HG02798 (cell line): Measurements from ENCODE around the gene DAGLB.
"Not testable (repeated sequence)": the region's sequence is repeated elsewhere in the genome, so short reads cannot be mapped to it uniquely, and the experiment has no call there.

Experiments
- ATAC-seq: cut with Tn5 transposase; IDR thresholded peaks from one replicate; pipeline ENCODE4 v1.9.1; 2021; ENCODE audit warnings: mild to moderate bottlenecking; ENCODE audit not compliant: unreplicated experiment, poor library complexity

Gene DAGLB

DNA sequence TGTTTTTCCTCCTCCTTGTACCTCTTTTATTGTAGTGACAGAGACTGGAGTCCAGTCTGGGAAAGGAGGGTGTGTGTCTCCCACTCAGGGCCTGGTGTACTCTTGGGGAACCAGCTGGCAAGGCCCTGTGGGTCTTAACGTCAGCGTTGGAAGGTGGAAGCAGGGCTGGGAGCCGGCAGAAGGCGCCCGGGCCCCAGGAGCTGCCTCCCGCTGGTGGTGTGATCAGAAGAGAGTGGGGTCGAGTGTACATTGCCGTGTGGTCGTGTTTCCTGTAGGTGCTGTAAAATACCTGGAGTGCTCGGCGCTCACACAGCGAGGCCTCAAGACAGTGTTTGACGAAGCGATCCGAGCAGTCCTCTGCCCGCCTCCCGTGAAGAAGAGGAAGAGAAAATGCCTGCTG is 45.7 kb downstream of the DAGLB start:
- ATAC-seq = no peak

DNA sequence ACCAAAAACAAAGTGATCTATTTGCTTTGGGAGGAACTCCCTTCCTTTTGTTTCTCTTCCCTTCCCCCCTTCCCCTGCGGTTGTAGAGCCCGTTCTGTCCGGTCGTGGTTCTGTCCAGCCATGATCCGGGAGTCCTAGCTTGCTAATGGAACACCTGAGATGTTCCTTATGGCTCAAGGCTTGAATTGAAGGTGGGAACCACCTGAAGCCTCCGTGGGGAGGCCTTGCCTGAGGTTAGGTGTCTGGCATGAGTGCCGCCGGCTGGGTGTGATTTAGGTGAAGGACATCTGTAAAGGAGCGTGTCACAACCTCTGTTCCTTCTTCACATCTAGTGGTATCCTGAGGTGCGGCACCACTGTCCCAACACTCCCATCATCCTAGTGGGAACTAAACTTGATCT is 46.2 kb downstream of the DAGLB start:
- no peak for ATAC-seq

DNA sequence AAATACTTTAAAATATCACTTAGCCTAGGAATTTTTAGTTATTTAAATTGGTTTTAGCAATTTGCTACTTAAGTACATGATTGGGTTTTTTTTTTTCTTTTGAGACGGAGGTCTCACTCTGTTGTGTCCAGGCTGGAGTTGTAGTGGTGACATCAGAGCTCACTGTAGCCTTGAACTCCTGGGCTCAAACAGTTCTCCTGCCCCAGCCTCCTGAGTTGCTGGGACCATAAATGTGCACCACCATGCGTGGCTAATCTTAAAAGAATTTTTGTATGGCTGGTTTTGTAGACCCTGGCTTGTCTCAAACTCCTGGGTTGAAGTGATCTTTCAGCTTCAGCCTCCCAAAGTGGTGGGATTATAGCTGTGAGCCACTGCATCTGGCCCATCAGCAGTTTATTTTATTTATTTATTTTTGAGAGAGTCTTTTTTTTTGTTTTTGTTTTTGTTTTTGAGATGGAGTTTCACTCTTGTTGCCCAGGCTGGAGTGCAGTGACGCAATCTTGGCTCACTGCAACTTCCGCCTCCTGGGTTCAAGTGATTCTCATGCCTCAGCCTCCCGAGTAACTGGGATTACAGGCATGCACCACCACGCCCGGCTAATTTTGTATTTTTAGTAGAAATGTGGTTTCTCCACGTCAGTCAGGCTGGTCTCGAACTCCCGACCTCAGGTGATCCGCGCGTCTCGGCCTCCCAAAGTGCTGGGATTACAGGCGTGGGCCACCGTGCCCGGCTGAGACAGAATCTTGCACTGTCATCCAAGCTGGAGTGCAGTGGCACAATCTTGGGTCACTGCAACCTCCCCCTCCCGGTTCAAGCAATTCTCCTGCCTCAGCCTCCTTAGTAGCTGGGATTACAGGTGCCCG is 47.3 kb downstream of the DAGLB start:
- not testable (repeated sequence) for ATAC-seq

DNA sequence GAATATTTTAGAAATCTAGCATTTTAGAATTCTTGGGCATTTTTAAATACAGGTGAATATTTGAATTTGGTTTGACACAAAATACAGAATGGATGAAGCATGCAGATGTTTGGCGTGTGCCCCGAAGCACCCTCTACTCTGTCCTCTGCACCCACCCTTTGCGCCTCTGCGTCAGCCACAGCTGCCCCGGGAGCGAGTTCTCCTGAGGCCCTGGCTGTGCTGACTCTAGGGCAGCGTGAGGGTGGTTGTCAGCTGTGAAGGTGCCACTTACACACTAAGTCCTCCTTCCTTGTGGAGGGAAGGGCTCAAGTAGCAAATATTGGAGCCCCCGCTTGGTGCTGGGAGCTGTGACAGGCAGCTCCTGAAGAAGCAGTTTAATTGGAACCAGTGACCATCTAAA is 48.4 kb downstream of the DAGLB start:
- no peak for ATAC-seq

DNA sequence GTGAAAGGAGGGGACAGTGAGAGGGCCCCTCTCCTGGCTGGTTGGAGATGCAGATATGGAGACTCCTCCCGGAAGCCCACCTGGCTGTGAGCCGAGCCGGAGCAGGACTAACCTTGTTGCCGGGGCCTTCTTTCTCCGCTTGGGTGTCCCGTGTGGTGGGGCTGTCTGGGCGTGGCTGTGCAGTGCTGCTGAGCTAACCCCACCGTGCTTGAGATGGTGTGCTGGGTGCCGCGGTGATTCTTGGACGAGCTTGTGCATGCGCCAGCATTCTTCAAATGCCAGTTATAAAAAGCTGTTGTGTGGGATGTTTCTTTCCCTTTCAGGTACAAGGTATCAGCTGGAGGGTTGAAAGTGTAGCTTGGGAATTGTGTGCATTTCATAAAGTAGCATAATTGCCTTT is 48.8 kb downstream of the DAGLB start:
- ATAC-seq = no peak

DNA sequence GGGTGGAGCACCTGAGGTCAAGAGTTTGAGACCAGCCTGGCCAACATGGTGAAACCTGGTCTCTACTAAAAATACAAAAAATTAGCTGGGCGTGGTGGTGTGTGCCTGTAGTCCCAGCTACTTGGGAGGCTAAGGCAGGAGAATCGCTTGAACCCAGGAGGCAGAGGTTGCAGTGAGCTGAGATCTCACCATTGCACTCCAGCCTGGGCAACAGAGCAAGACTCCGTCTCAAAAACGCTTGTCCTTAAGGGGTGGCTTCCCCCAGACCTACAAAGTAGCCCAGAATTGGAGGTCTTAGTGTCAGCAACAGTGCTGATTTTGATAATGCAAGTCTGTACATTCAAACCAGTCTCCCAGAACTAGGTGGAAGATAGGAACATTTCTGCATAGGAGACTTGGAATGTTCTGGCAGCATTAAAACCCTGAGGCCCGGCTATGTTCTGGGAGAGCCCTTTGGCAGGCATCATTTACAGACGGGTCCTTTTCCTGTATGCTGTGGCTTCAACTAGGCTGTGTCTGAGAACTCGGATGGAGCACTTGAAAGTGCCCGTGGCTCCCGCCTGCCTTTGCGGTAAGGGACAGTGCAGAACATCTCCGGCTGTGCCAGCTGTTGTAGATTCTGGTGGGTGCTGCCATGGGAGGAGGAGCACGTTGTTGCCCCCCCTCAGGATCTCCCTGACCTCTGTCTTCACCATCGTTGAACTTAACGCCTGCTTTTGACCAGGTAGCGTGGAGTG is 49.8 kb downstream of the DAGLB start:
- ATAC-seq = not testable (repeated sequence)

DNA sequence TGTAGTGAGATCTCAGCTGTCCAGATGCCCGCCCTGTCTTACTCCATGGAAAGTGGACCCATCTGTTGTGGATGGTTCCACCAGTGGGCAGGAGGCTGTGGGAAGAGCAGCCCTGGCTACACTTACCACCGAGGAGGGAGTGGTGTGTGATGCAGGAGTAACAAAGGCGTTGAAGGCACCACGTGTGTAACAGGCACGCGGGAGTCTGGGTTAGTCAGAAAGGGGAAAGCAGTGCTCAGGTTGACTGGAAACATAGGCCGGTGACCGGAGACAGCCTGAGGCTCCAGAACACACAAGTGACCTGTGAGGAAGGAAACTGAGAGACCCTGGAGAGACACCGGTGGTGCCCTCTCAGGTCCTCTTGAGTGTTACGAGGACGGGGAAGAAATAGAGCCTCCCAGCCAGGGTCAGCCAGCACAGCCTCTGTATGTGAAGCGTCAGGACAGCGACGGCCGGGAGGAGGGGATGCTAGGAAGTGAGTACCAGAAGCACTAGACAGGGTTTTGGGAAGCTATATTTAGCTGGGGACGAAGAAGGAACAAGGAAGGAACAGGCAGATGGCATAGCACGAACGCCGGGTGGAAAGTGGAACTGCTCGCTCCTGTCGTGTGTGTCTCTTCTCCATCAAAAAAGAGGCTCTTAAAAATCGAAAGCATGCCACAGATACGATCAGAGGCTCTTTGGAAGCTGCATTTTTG is 51.7 kb downstream of the DAGLB start:
- no peak for ATAC-seq

DNA sequence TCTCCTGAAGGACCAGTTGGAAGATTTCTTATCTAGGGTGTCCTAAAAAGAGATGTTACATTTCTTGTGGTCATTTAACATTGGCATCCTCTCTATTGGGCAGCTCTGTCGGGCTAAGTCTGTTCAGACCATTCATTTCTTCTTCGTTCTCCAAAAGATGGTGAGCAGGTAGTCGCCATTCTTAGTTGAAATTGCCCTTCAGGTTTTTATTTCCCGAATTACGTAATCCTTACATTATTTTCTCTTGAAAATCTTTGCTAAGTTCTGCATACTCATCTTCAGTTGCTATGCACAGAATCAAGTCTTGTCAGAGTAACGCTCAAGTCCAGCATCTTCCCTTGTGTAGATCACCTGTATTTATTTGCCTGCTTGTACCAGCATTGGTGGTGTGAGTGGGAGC is 53.6 kb downstream of the DAGLB start:
- no peak for ATAC-seq

DNA sequence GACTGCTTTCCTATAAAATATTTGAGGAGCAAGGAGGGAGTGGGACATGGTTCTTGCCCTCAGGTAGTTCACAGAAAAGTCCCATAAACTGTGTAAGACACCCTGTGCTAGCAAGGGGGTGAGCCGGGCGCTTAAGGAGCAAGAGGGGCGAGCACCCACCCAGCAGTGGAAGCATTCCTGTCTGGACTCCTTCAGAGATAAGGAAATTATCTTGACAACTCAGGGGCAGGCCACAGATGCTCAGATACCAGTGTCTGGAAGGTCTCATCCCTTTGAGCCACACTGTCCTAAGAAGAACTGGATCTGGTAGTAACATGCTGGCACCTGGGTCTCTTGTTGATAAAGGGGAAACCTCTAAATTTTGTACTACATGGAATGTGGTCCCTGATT is 54.1 kb downstream of the DAGLB start:
- ATAC-seq = no peak

DNA sequence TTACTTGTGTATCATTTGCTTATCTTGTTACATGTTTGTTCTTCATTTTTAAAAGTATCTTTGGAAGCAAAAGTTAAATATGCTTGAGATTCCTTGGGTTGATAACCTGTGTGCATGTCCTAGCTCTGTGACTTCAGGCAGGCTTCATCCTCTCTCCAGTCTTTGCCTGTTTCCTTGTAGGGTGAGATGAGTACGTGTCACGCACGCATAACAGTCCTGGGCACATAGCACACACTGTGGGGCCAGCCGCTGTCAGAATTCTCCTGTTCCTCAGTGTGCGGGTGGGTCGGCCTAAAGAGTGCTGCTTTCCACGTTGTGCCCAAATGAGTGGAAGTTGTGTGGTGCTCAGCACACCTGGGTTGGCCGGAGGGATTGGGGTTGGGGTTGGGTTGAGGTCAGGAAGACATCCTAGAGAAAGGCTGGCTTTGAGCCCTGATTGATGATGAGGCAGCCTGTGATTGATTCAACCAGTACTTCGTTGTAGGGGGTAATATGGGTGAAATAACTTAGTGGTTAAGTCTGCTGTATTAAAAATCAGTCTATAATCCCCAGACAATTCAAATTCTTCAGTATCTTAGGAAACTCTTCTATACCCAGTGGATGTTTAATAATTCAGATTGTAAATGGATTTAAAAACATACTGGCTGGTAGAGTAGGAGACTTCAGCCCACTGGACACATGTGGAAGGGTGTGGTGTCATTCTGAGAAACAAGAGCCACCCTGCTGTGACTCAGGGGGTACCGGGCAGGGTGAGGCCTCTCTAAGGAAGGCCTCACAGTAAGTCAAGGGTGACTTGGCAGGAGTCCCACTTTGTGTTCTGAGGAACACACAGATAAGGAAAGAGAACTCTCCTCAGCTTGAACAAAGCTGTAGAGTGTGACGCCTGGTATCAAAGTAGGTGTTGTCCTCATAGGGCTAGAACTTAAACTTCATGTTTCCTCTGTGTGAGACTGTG is 54.8 kb downstream of the DAGLB start:
- ATAC-seq = peak; percentile 57

DNA sequence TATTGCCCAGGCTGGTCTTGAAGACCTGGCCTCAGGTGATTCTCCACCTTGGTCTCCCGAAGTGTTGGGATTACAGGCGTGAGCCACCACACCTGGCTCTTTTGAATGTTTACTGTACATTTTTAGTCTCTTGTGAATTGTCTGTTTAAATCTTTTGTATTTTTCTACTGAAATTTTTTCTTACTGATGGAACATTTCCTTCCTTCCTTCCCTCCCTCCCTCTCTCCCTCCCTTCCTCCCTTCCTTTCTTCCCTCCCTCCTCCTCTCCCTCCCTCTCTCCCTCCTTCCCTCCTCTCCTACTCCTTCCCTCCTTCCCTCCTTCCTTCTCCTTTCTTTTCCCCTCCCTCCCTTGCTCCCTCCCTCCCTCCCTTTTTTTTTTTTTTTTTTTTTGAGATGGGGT is 58.0 kb downstream of the DAGLB start:
- ATAC-seq = no peak

DNA sequence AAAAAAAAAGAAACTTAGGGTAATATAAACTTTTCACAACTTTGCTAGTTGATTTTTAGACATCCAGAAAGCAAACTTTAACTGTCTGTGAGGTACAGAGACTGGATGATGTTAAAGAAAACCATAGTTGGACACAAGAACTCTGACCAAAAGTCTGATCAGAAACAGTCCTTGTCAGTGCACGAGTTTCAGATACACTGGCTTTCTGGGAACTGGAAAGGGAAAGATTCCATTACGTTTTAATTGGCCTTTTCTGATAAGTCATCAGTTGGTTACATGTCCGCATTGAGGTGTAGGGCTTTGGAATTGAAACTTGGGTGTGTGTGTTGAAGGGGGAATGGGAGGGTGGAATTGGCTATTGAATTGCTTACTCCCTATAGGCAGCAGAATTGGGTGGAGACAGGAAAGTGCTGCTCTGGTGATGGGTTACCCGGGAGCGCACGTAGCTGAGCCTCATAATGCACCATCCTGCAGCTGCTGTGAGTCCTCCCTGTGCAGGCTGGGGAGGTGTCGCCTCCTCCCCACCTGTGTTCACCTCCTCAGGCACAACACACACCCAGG is 59.9 kb downstream of the DAGLB start:
- no peak for ATAC-seq

DNA sequence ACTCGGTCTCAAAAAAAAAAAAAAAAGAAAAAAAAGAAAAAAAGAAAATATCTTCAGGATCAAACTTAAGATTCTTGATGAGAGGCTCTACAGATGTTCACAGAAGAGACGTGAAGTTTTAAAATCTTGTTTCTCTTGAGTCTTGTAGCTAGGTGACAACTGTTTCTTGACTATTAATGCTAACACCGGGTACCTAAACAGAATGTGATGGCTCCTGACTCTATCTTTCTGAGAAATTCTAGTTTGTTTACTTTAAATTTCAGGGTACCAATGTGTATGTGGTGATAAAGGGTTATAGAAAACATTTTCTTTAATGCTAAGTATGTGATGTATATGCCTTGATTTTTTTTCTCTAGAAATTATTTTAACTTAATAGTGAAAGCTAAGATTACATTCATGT is 61.0 kb downstream of the DAGLB start:
- no peak for ATAC-seq

DNA sequence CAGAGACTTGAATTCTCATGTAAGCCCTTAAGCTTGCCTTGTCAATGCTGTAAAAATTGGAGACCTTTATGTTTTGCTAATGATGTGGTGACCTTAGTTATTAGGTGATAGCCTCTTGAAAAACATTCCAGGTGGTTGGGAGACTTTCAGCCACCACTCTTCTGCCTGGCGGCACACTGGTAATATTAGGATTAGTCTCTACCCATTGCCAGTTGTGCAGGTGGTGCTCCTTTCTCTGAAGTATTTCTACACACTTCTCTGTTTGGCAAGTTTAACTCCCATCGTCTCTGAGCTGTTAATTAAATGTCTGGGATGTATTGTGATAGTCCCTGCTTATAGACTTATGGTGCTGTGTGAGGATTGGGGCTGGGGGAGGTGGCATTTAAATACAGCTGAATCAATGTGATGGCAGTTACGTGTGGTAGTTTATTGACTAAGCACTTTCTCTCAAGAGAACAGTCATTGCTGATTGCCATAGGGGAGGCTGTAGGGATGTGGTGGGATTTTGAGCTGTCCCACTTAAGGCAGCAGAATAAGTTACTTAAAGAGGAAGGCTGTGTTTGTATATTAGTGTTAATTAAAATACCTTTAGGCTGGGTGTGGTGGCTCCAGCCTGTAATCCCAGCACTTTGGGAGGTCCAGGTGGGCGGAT is 61.7 kb downstream of the DAGLB start:
- ATAC-seq = no peak

DNA sequence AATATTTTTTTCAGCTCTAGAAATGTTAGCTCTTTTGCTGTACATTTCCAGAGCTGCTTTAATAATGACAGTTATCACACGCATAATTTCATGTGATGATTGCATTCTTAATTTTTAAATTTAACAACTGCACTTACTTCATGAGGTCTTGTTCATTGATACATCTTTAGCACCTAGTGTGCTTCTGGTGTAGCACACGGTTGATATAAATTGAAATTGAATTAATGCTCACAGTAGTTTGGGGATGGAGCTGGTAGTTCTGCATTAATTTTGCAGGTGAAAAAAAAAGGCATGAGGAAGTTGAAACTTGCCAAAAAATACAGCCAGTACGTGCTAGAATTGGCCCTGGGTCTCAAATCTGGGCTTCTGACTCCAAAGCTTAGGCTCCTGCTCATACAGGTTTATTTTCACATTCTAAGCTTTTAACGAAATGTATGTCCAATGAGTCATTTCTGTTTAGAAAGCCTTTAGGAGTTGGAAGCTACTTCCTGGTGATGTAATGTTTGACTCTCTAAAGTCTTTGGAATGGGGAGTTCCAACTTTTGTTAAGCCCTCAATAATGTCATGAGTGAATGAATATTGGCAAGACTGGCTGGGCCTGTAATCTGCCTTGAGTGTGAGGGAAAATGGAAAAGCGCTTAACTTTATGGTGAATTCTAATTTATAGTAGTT is 62.5 kb downstream of the DAGLB start:
- ATAC-seq = no peak

DNA sequence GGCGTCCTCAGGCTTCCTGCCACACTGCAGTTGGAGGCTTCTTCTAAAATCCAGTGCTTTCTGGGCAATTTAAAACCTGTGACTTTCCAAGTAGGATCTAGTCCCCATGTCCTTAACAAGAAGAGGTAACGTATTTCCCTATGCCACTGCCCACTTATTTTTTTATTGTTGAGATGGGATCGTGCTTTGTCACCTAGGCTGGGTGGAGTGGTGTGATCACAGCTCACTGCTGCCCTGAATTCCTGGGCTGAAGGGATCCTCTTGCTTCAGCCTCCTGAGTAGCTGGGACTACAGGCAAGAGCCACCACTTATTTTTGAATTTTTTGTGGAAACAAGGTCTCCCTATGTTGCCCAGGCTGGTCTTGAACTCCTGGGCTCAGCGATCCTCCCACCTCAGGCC is 63.4 kb downstream of the DAGLB start:
- ATAC-seq = no peak

DNA sequence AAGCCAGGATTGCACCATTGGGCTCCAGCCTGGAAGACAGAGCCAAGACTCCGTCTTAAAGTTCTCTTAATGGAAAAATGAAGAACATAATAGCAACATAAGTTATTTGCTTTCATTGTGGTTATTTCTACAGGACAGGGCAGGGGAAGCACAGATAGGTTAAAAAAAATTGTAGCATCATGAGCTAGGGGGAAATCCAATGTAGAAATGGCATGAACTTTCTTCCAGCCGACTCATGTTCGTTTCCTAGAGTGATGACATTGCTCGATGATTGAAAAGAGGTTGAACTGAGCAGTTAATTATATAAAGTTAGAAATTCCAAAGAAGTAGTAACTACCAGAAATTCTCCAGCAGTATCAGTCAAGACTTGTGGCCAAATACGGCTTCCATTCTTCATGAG is 64.9 kb downstream of the DAGLB start:
- no peak for ATAC-seq

DNA sequence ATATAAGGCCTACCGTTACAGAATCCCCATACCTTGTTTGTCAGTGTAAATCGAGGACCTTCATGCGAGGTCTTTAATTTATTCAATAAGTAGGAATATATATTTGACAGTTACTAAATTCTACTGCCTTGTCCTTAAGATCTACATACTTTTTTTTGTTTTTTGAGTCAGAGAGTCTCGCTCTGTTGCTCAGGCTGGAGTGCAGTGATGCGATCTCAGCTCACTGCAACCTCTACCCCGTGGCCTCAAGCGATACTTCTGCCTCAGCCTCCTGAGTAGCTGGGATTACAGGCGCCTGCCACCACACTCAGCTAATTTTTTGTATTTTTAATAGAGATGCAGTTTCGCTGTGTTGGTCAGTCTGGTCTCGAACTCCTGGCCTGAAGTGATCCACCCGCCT is 65.9 kb downstream of the DAGLB start:
- ATAC-seq = not testable (repeated sequence)
